ENCODE measurements around the gene YWHAE. TPM values are rescaled to one million over a fixed set of nuclear protein-coding genes. Genes with fewer than 3 reads are reported as not detected.
"Not testable (repeated sequence)": the region's sequence is repeated elsewhere in the genome, so short reads cannot be mapped to it uniquely, and the experiment has no call there.

YWHAE gene
- polyA plus RNA-seq, 2 donors: 246 to 324 TPM

- no peak overlapping the region for H3K27ac ChIP-seq (ENCODE audit: low read depth in 2 of 2, low read length in 1 of 2)
- 21 to 25% methylated on average over 6 of the region's 6 CpGs for WGBS, 2 donors
These were observed 9.3 kb downstream of the YWHAE start for GRCh38 chr17:1390432-1391367.

DNA sequence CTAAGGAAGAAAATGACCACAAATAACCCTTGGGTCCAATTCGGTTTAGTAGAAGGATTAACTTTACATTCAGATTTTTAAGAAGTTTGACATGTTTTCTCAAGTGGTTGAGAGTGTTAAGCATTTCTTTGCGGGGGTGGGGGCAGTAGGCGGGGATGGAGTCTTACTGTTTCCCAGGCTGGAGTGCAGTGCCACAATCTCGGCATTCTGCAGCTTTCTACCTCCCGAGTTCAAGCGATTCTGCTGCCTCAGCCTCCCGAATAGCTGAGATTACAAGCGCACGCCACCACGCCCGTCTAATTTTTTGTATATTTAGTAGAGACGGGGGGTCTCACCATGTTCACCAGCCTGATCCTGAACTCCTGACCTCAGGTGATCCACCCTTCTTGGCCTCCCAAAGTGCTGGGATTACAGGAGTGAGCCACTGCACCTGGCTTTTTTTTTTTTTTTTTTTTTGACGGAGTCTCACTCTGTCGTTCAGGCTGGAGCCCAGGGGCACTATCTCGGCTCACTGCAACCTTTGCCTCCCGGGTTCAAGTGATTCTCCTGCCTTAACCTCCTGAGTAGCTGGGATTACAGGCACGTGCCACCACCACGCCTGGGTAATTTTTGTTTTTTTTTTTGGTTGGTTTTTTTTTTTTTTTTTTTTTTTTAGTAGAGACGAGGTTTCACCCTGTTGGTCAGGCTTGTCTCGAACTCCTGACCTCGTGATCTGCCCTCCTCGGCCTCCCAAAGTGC, 12.4 kb downstream of the YWHAE start:
- H3K4me3 ChIP-seq (ENCODE audit: low read depth in 1 of 2, low read length in 2 of 2); H3K27ac ChIP-seq (ENCODE audit: low read depth in 2 of 2, low read length in 1 of 2); H3K27me3 ChIP-seq (ENCODE audit: control insufficient read depth in 1 of 2, insufficient read depth in 2 of 2, low read length in 2 of 2); H3K36me3 ChIP-seq (ENCODE audit: control insufficient read depth in 2 of 2, insufficient read depth in 2 of 2, low read length in 1 of 2); H3K4me1 ChIP-seq (ENCODE audit: control insufficient read depth in 2 of 2, insufficient read depth in 2 of 2, low read length in 1 of 2); H3K9me3 ChIP-seq (ENCODE audit: control insufficient read depth in 2 of 2, insufficient read depth in 1 of 2, low read depth in 1 of 2, low read length in 1 of 2): not testable (repeated sequence)
- WGBS, 2 donors: 62 to 64% methylated on average over 21 to 22 of the region's 22 CpGs

More at GRCh38 chr17:1390432-1391367, 9.3 kb downstream of the YWHAE start:
- Histone ChIP-seq H3K9me3 (ENCODE audit: control insufficient read depth in 2 of 2, insufficient read depth in 1 of 2, low read depth in 1 of 2, low read length in 1 of 2) (no peaks in the 10 kb centered on the region), H3K4me1 (ENCODE audit: control insufficient read depth in 2 of 2, insufficient read depth in 2 of 2, low read length in 1 of 2) (peaks cover 2 to 4% of the 10 kb centered on the region in 2 donors), H3K36me3 (ENCODE audit: control insufficient read depth in 2 of 2, insufficient read depth in 2 of 2, low read length in 1 of 2) (no peaks in the 10 kb centered on the region), H3K27me3 (ENCODE audit: control insufficient read depth in 1 of 2, insufficient read depth in 2 of 2, low read length in 2 of 2) (no peaks in the 10 kb centered on the region), H3K4me3 (ENCODE audit: low read depth in 1 of 2, low read length in 2 of 2) (no peak overlapping the region)

DNA sequence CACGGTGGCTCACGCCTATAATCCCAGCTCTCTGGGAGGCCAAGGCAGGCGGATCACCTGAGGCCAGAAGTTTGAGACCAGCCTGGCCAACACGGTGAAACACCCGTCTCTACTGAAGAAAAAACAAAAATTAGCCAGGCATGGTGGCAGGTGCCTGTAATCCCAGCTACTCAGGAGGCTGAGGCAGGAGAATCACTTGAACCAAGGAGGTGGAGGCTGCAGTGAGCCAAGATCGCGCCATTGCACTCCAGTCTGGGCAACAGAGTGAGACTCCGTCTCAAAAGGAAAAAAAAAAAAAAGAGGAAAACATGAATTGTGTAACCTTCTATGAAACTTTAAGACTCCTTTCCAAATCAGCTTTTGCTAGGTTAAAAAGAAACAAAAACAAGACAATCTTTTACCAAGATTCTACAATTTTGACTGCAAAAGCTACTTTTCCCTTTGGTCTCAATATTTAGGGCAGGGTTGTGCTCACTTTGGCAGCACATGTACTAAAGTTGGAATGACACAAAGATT, 13.3 kb downstream of the YWHAE start:
- not testable (repeated sequence) for H3K4me1 ChIP-seq (ENCODE audit: control insufficient read depth in 2 of 2, insufficient read depth in 2 of 2, low read length in 1 of 2); H3K9me3 ChIP-seq (ENCODE audit: control insufficient read depth in 2 of 2, insufficient read depth in 1 of 2, low read depth in 1 of 2, low read length in 1 of 2); H3K27ac ChIP-seq (ENCODE audit: low read depth in 2 of 2, low read length in 1 of 2); H3K27me3 ChIP-seq (ENCODE audit: control insufficient read depth in 1 of 2, insufficient read depth in 2 of 2, low read length in 2 of 2); H3K4me3 ChIP-seq (ENCODE audit: low read depth in 1 of 2, low read length in 2 of 2); H3K36me3 ChIP-seq (ENCODE audit: control insufficient read depth in 2 of 2, insufficient read depth in 2 of 2, low read length in 1 of 2)
- 76 to 80% methylated on average over 8 of the region's 8 CpGs for WGBS, 2 donors

DNA sequence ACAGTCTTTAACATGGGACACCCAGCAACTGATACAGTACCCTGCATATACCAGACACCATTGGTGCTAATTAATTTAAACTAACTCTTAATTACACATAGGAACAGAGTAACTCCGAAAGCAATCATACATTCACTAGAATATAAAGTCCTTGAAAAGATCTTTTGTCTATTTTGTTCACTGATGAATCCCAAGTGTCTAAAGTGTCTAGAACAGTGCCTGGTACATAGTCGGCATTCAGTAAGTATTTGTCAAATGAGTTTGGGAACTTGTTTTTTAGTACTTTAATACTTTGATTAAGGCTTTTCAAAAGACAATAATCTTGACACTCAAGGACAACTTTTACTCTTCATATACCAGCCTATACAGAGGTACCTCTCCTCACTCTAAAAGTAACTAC, 13.8 kb downstream of the YWHAE start:
- Histone ChIP-seq H3K9me3 (ENCODE audit: control insufficient read depth in 2 of 2, insufficient read depth in 1 of 2, low read depth in 1 of 2, low read length in 1 of 2) (no peaks in the 10 kb centered on the region), H3K4me3 (ENCODE audit: low read depth in 1 of 2, low read length in 2 of 2) (no peak overlapping the region), H3K27me3 (ENCODE audit: control insufficient read depth in 1 of 2, insufficient read depth in 2 of 2, low read length in 2 of 2) (no peaks in the 10 kb centered on the region), H3K27ac (ENCODE audit: low read depth in 2 of 2, low read length in 1 of 2) (no peak overlapping the region), H3K36me3 (ENCODE audit: control insufficient read depth in 2 of 2, insufficient read depth in 2 of 2, low read length in 1 of 2) (no peaks in the 10 kb centered on the region), H3K4me1 (ENCODE audit: control insufficient read depth in 2 of 2, insufficient read depth in 2 of 2, low read length in 1 of 2) (peaks cover 3% of the 10 kb centered on the region in 2 donors)
- 68 to 76% methylated on average over 2 of the region's 2 CpGs for WGBS, 2 donors

DNA sequence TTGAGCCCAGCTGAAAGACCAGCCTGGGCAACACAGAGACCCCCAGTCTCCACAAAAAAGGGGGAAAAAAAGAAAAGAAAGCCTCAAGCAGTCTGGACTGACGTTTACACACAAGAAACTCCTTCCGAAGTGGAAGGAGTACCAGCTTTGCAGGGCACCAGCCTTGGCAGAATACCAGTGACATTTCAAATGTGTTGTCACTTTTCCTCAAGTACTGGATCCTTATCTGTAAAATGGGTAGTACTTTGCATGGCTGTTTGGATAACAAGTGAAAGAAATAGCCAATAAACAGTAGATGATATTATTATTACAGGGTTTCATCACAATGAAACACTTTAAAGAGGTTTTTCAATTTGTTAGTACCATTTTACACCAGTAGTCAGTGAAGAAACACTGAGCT, 14.2 kb downstream of the YWHAE start:
- WGBS, 2 donors: 14 to 29% methylated on average over 2 of the region's 2 CpGs
- Histone ChIP-seq H3K36me3 (ENCODE audit: control insufficient read depth in 2 of 2, insufficient read depth in 2 of 2, low read length in 1 of 2) (no peaks in the 10 kb centered on the region), H3K27me3 (ENCODE audit: control insufficient read depth in 1 of 2, insufficient read depth in 2 of 2, low read length in 2 of 2) (no peaks in the 10 kb centered on the region), H3K4me1 (ENCODE audit: control insufficient read depth in 2 of 2, insufficient read depth in 2 of 2, low read length in 1 of 2) (peaks cover 3% of the 10 kb centered on the region in 2 donors), H3K27ac (ENCODE audit: low read depth in 2 of 2, low read length in 1 of 2) (no peak overlapping the region), H3K4me3 (ENCODE audit: low read depth in 1 of 2, low read length in 2 of 2) (no peak overlapping the region), H3K9me3 (ENCODE audit: control insufficient read depth in 2 of 2, insufficient read depth in 1 of 2, low read depth in 1 of 2, low read length in 1 of 2) (no peaks in the 10 kb centered on the region)

DNA sequence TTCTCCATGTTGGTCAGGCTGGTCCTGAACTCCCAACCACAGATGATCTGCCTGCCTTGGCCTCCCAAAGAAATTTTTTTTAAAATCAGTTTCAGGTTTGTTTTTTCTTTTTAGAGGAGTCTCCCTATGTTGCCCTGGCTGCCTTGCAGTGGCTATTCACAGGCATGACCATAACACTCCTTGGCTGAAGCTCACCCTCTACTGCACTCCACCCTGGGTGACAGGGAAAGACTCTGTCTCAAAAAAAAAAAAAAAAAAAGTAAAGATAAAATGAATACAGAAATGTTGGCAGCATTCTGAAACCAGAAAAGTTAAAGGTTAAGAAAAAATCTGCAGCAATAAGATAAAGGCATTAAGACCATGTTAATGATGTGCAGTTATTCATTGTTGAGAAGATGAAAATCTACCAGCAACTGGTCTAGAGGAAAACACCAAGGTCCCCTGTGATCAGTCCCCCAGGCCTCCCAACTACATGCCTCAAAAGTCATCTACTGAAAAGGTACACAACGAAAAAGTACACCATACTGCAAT, 15.1 kb downstream of the YWHAE start:
- Histone ChIP-seq H3K36me3 (ENCODE audit: control insufficient read depth in 2 of 2, insufficient read depth in 2 of 2, low read length in 1 of 2) (no peaks in the 10 kb centered on the region), H3K27ac (ENCODE audit: low read depth in 2 of 2, low read length in 1 of 2) (no peak overlapping the region), H3K4me1 (ENCODE audit: control insufficient read depth in 2 of 2, insufficient read depth in 2 of 2, low read length in 1 of 2) (peaks cover 3% of the 10 kb centered on the region in 2 donors), H3K4me3 (ENCODE audit: low read depth in 1 of 2, low read length in 2 of 2) (no peak overlapping the region), H3K9me3 (ENCODE audit: control insufficient read depth in 2 of 2, insufficient read depth in 1 of 2, low read depth in 1 of 2, low read length in 1 of 2) (no peaks in the 10 kb centered on the region), H3K27me3 (ENCODE audit: control insufficient read depth in 1 of 2, insufficient read depth in 2 of 2, low read length in 2 of 2) (no peaks in the 10 kb centered on the region)
- WGBS, 2 donors: 6 to 7% methylated on average over 1 of the region's 1 CpG

GRCh38 chr17:1379930-1380313, 20.1 kb downstream of the YWHAE start:
- Histone ChIP-seq H3K9me3 (ENCODE audit: control insufficient read depth in 2 of 2, insufficient read depth in 1 of 2, low read depth in 1 of 2, low read length in 1 of 2) (no peaks in the 10 kb centered on the region), H3K27ac (ENCODE audit: low read depth in 2 of 2, low read length in 1 of 2) (peak overlapping the region; percentile 33 to 37), H3K36me3 (ENCODE audit: control insufficient read depth in 2 of 2, insufficient read depth in 2 of 2, low read length in 1 of 2) (no peaks in the 10 kb centered on the region), H3K4me1 (ENCODE audit: control insufficient read depth in 2 of 2, insufficient read depth in 2 of 2, low read length in 1 of 2) (peaks cover 11 to 12% of the 10 kb centered on the region in 2 donors), H3K4me3 (ENCODE audit: low read depth in 1 of 2, low read length in 2 of 2) (no peak overlapping the region), H3K27me3 (ENCODE audit: control insufficient read depth in 1 of 2, insufficient read depth in 2 of 2, low read length in 2 of 2) (no peaks in the 10 kb centered on the region)
- 52 to 66% methylated on average over 10 of the region's 10 CpGs for WGBS, 2 donors

DNA sequence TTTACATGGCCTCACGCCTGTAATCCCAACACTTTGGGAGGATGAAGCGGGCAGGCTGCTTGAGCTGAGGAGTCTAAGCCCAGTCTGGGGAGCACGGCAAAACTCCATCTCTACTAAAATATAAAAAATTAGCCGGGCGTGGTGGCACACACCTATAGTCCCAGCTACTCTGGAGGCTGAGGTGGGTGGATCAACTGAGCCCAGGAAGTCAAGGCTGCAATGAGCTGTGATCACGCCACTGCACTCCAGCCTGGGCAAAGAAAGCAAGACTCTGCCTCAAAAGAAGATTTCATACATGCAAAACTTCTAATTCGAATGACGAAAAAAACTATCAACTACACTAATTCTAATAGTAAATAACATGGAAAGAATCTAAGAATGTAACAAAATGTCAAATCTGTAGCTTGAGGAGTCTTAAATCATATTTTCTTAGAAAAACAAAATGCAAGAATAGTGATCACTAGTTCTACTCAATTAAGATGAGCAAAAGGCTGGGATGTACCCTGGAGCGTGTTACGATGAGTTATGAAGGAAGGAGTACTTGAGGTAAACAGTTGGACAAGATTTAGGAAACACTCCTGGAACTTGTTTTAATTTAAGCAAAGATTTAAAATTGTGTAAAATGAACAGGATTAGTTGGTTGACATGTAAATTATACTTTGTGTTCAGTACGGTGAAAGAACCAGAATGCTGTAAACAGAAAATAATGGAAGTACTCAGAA, 20.7 kb downstream of the YWHAE start:
- no peak overlapping the region for H3K4me3 ChIP-seq (ENCODE audit: low read depth in 1 of 2, low read length in 2 of 2)
- H3K27me3 ChIP-seq (ENCODE audit: control insufficient read depth in 1 of 2, insufficient read depth in 2 of 2, low read length in 2 of 2): no peaks in the 10 kb centered on the region
- H3K9me3 ChIP-seq (ENCODE audit: control insufficient read depth in 2 of 2, insufficient read depth in 1 of 2, low read depth in 1 of 2, low read length in 1 of 2): no peaks in the 10 kb centered on the region
- H3K4me1 ChIP-seq (ENCODE audit: control insufficient read depth in 2 of 2, insufficient read depth in 2 of 2, low read length in 1 of 2): peaks cover 8 to 12% of the 10 kb centered on the region in 2 donors
- no peaks in the 10 kb centered on the region for H3K36me3 ChIP-seq (ENCODE audit: control insufficient read depth in 2 of 2, insufficient read depth in 2 of 2, low read length in 1 of 2)
- 62 to 69% methylated on average over 11 of the region's 11 CpGs for WGBS, 2 donors
- H3K27ac ChIP-seq (ENCODE audit: low read depth in 2 of 2, low read length in 1 of 2): no peak overlapping the region

GRCh38 chr17:1378476-1378860, 21.6 kb downstream of the YWHAE start:
- H3K27ac ChIP-seq (ENCODE audit: low read depth in 2 of 2, low read length in 1 of 2); H3K27me3 ChIP-seq (ENCODE audit: control insufficient read depth in 1 of 2, insufficient read depth in 2 of 2, low read length in 2 of 2); H3K4me3 ChIP-seq (ENCODE audit: low read depth in 1 of 2, low read length in 2 of 2); H3K9me3 ChIP-seq (ENCODE audit: control insufficient read depth in 2 of 2, insufficient read depth in 1 of 2, low read depth in 1 of 2, low read length in 1 of 2); H3K36me3 ChIP-seq (ENCODE audit: control insufficient read depth in 2 of 2, insufficient read depth in 2 of 2, low read length in 1 of 2): not testable (repeated sequence)
- peaks cover 8 to 12% of the 10 kb centered on the region in 2 donors for H3K4me1 ChIP-seq (ENCODE audit: control insufficient read depth in 2 of 2, insufficient read depth in 2 of 2, low read length in 1 of 2)
- WGBS, 2 donors: 73 to 77% methylated on average over 10 of the region's 10 CpGs

Data from esophagus (tissue), 2 donors.